HG03354 (cell line): ENCODE data around the gene MEAF6.
"Not testable (repeated sequence)": the region's sequence is repeated elsewhere in the genome, so short reads cannot be mapped to it uniquely, and the experiment has no call there.

Experiments
- ATAC-seq: cut with Tn5 transposase; IDR thresholded peaks from one replicate; pipeline ENCODE4 v1.9.1; 2021; ENCODE audit warnings: mild to moderate bottlenecking; ENCODE audit not compliant: unreplicated experiment, poor library complexity, severe bottlenecking

The MEAF6 gene

GRCh38 chr1:37514350-37515184 lies at the start of gene MEAF6:
Gene MEAF6, minus strand, starts transcription at chr1:37514766. Its CDS starts 20 bp downstream, at chr1:37514746.
- peak; percentile 86 for ATAC-seq

DNA sequence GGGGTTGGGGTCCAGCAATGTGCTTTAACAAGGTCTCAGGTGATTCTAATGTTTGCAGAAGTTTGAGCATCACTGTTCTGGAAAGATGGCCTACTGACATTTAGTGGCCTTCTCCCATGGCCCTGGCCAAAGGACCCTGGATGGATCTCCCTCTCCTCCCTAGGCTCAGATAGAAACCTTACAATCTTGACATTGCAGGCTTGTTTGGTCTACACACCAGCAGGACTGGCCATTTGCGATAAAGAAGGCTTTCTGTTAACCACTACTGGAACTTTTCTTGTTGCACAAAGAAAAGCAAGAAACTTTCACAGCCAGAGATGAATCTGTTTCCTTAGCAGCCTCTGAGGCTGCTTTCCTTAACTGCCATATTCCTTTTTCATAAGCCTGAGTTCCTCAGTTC lies 48.4 kb upstream of the MEAF6 start:
- ATAC-seq, result no peak

GRCh38 chr1:37561133-37562132 lies 46.9 kb upstream of the MEAF6 start:
- ATAC-seq, result no peak

DNA sequence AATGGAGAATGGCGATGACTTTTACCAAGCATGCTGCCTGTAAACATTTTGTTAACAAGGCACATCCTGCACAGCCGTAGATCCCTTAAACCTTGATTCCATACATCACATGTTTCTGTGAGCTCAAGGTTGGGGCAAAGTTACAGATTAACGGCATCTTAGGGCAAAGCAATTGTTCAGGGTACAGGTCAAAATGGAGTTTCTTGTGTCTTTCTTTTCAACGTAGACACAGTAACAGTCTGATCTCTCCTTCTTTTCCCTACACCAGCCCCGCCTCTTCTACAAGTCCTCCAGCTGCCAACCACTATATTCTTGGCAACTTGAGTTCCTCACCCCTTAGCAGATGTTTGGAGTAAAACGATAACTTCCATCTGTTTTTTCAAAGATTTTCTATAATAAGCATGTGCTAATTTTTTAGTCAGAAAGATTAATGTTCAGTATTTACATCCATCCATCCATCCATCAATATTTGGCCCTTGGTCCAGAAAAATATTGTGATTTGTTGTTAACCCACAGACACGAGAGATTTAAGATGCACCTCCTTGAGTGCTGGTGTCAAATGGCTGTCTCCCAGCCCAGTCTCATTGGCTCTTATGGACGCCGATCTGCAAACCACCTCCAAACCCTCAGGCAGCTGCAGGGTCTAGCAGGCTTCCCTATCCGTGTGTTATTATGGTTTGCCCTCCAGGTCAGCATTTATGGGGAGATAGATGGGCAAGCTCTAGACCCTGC lies 46.0 kb upstream of the MEAF6 start:
- ATAC-seq, result no peak

GRCh38 chr1:37559957-37560379 lies 45.4 kb upstream of the MEAF6 start:
- not testable (repeated sequence) for ATAC-seq

- no peak for ATAC-seq
Measured at GRCh38 chr1:37559080-37559479, 44.5 kb upstream of the MEAF6 start.

- no peak for ATAC-seq
Measured at GRCh38 chr1:37558411-37558810, 43.8 kb upstream of the MEAF6 start.

GRCh38 chr1:37557402-37557801 lies 42.8 kb upstream of the MEAF6 start:
- no peak for ATAC-seq

DNA sequence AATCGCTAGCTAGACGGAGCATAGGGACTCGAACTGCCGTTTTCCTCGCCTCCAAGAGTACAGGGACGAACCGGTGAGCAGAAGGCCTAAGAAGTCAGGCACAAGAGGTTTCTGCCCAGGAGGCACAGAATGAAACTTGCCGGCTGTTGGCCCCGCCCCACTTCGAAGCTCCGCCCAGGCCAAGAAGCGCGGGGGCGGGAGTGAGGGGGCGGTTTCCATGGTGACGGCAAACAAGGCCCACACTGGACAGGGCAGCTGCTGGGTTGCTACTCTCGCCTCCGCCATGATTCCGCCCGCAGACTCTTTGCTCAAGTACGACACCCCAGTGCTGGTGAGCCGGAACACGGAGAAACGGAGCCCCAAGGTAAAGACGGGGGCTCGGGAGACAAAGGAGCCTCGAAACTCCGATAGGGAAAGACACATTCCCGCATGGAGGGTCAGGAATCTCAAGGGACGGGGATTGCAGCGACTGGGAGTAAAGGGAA lies 42.2 kb upstream of the MEAF6 start, which contains the start of gene DNALI1:
DNALI1 (plus strand) TSS at position 229 of the 485 bp plus-strand sequence; CDS start at position 284, 55 bp downstream.
- no peak for ATAC-seq

DNA sequence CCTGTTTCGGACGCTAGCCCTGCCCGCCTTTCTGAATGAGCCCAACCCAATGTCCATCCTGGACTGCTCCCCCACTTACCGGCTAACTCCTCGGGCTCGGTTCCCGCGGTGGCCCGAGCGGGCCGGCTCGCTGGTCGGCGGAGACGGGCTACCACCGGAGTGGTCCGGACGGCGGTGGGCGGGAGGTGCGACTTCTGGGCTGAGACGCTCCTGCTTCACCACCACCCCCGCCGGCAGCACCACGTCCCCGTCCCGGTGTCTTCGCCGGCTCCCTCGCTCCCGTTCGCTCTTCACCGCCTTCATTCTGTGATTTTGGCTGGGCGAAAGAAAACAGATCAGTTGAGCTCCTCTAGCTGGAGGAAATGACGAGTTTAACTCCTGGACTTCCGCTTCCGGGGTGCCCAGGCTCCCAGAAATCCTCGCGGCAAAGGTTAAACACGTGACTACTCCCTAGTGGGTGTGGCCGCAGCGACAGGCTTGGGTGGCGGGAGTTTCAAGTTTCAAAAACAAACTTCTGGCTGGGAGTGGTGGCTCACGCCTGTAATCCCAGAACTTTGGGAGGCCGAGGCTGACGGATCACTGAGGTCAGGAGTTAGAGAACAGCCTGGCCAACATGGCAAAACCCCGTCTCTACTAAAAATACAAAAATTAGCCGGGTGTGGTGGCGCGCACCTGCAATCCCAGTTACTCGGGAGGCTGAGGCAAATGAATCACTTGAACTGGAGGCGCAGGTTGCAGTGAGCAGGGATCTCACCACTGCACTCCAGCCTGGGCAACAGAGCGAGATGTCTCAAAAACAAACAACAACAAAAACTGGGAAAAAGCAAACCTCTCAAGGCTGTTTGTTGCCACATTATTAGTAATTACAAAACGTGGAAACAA lies 39.6 kb upstream of the MEAF6 start, which contains the start of gene SNIP1:
SNIP1 (minus strand) TSS at position 367 of the 882 bp plus-strand sequence; CDS start at position 303, 64 bp downstream.
- ATAC-seq, result peak; percentile 92

- ATAC-seq, result peak; percentile 19
Measured at GRCh38 chr1:37553598-37553926, 39.0 kb upstream of the MEAF6 start.

DNA sequence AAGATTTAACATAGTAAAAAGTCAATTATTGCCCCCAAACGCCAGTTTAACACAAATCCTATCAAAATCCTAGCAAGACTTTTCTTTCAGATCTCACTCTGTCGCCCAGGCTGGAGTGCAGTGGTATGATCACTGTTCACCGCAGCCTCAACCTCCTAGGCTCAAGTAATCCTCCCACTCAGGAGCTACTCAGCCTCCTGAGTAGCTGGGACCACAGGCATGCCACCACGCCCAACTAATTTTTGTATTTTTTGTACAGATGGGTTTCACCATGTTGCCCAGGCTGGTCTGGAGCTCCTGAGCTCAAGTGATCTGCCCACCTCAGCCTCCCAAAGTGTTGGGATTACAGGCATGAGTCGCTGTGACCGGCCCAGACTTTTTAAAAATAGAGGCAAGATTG lies 34.8 kb upstream of the MEAF6 start:
- no peak for ATAC-seq

DNA sequence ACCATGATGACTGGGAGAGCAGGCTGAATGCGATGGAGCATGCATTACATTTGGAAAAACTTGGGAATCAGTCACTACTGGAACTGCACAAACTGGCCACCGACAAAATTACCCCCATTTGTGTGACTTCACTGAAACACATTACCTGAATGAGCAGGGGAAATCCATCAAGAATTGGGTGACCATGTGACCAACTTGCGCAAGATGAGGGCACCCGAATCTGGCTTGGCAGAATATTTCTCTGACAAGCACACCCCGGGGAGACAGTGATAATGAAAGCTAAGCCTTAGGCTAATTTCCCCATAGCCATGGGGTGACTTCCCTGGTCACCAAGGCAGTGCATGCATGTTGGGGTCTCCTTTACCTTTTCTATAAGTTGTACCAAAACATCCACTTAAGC lies 30.5 kb upstream of the MEAF6 start:
- no peak for ATAC-seq

DNA sequence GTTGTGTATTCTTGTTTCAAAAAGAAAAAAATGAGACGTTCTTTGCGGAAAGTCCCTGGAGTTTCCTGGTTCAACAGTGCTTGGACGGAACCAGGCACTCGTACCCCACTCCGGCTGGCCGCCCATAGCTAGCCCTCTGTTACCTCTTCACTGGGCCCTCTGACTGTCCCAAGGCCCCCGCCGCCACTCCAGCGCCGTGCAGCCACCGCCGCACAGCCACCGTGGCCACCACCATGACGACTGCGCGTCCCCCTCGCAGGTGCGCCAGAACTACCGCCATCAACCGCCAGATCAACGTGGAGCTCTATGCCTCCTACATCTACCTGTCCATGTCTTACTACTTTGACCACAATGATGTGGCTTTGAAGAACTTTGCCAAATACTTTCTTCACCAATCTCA lies 30.0 kb upstream of the MEAF6 start:
- no peak for ATAC-seq

GRCh38 chr1:37540036-37540785 lies 25.6 kb upstream of the MEAF6 start:
- ATAC-seq, result no peak

DNA sequence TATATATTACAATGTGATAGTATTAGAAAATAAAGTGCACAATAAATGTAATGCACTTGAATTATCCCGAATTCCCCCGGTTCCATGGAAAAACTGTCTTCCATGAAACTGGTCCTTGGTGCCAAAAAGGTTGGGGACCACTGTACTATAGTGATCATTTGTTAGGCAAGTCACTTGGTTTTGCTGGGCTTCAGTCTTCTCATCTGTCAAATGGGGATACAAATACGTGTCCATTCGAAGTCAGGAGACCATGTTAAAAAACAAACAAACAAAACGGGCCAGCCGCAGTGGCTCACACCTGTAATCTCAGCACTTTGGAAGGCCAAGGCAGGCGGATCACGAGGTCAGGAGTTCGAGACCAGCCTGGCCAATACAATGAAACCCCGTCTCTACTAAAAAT lies 24.6 kb upstream of the MEAF6 start:
- not testable (repeated sequence) for ATAC-seq

DNA sequence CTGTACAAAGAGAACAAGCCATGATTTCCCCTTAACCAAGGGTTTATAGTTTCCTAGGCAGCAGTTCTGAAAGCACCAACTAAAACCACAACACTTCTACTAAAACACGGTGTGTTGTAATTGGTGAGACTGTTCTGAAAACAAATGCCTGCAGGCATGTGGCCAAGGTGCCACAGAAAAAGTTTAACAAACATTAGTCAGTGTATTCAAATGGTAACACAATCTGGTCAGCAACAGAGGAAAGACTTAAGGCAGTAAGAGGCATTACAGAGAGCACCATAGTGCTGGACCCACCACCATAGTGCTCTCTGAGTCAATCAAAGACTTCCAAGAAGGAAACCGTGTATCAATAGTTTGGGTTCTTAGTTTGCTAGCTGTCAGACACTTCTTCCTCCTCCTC lies 22.8 kb upstream of the MEAF6 start:
- ATAC-seq, result no peak
